Measurements from ENCODE around the gene KNOP1. TPM values are rescaled to one million over a fixed set of nuclear protein-coding genes. Genes with fewer than 3 reads are reported as not detected.
"Not testable (repeated sequence)": the region's sequence is repeated elsewhere in the genome, so short reads cannot be mapped to it uniquely, and the experiment has no call there.

Gene KNOP1
- total and polyA plus RNA-seq, 8 donors, result 4.4 to 13.9 (median 8.1) TPM

GRCh38 chr16:19687279-19687678 lies 30.7 kb downstream of the KNOP1 start:
- WGBS, 2 donors, result 89 to 90% methylated on average over 7 of the region's 7 CpGs
- Histone ChIP-seq H3K4me3 (no peak overlapping the region), H3K4me1 (no peaks in the 10 kb centered on the region), H3K27ac (no peak overlapping the region), H3K27me3 (no peaks in the 10 kb centered on the region), H3K9me3 (no peaks in the 10 kb centered on the region), H3K36me3 (peaks cover 0 to 21% (median 11%) of the 10 kb centered on the region in 3 donors)
- DNase-seq, result no peak
- intact Hi-C loops (cut with DNase I), result no loop called here
- no peak for FAIRE-seq
- no peak for TF ChIP-seq CTCF (IDR thresholded peaks at IDR 0.05)
- no peak for ATAC-seq

- H3K27me3 ChIP-seq, result no peaks in the 10 kb centered on the region
- H3K4me1 ChIP-seq, result no peaks in the 10 kb centered on the region
- DNase-seq, result no peak
- no peak for FAIRE-seq
- H3K9me3 ChIP-seq, result no peaks in the 10 kb centered on the region
- no peak for ATAC-seq
- peaks cover 0 to 18% (median 11%) of the 10 kb centered on the region in 3 donors for H3K36me3 ChIP-seq
- no peak overlapping the region for H3K27ac ChIP-seq
- H3K4me3 ChIP-seq, result no peak overlapping the region
- no peak for TF ChIP-seq CTCF (IDR thresholded peaks at IDR 0.05)
- WGBS, 2 donors, result 98% methylated on average over 4 of the region's 4 CpGs
- intact Hi-C loops (cut with DNase I), result no loop called here
Observed at GRCh38 chr16:19685176-19685575, 32.9 kb downstream of the KNOP1 start.

GRCh38 chr16:19683453-19684236 lies 34.4 kb downstream of the KNOP1 start:
- no peak for FAIRE-seq
- H3K9me3 ChIP-seq, result no peaks in the 10 kb centered on the region
- WGBS, 2 donors, result 93 to 95% methylated on average over 6 of the region's 6 CpGs
- H3K27me3 ChIP-seq, result no peaks in the 10 kb centered on the region
- intact Hi-C loops (cut with DNase I), result no loop called here
- no peak for ATAC-seq
- H3K27ac ChIP-seq, result no peak overlapping the region
- TF ChIP-seq CTCF (IDR thresholded peaks at IDR 0.05), result no peak
- peaks cover 0 to 18% (median 11%) of the 10 kb centered on the region in 3 donors for H3K36me3 ChIP-seq
- peak in 1 of 6 donors; percentile 11 for DNase-seq
- H3K4me1 ChIP-seq, result no peaks in the 10 kb centered on the region
- H3K4me3 ChIP-seq, result no peak overlapping the region

DNA sequence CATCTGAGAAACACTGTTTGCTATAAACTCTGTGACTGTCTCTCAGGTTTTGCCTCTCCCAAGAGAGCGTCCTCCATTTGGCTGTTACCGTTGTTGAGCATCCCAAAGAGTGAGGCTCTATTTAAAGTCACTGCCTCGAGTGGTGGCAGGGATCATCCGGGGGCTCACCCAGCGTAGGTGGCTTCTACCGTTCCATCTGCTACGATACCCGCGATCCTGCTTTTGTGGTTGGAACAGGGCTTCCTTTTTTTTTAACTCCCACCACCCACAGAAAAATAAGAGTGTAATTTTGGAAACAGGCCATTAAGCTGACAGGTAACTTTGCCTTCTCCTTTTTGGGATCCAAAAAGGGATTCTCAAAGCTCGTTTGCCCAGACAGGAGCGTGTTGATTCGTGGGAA lies 36.4 kb downstream of the KNOP1 start:
- FAIRE-seq (no peak), ATAC-seq (no peak), DNase-seq (no peak)
- no peak overlapping the region for H3K27ac ChIP-seq
- H3K9me3 ChIP-seq, result no peaks in the 10 kb centered on the region
- no peaks in the 10 kb centered on the region for H3K4me1 ChIP-seq
- 91 to 94% methylated on average over 12 of the region's 12 CpGs for WGBS, 2 donors
- peaks cover 0 to 18% (median 11%) of the 10 kb centered on the region in 3 donors for H3K36me3 ChIP-seq
- intact Hi-C loops (cut with DNase I), result no loop called here
- H3K27me3 ChIP-seq, result no peaks in the 10 kb centered on the region
- TF ChIP-seq CTCF (IDR thresholded peaks at IDR 0.05), result no peak
- H3K4me3 ChIP-seq, result no peak overlapping the region

GRCh38 chr16:19680881-19681340 lies 37.1 kb downstream of the KNOP1 start:
- no peak overlapping the region for H3K27ac ChIP-seq
- no peaks in the 10 kb centered on the region for H3K4me1 ChIP-seq
- DNase-seq, result no peak
- FAIRE-seq, result no peak
- peaks cover 0 to 18% (median 11%) of the 10 kb centered on the region in 3 donors for H3K36me3 ChIP-seq
- no peaks in the 10 kb centered on the region for H3K27me3 ChIP-seq
- ATAC-seq, result peak in 1 of 4 donors; percentile 28
- WGBS, 2 donors, result 78 to 79% methylated on average over 6 of the region's 6 CpGs
- H3K9me3 ChIP-seq, result no peaks in the 10 kb centered on the region
- TF ChIP-seq CTCF (IDR thresholded peaks at IDR 0.05), result no peak
- no peak overlapping the region for H3K4me3 ChIP-seq
- intact Hi-C loops (cut with DNase I), result no loop called here

GRCh38 chr16:19679281-19679680 lies 38.7 kb downstream of the KNOP1 start:
- WGBS, 2 donors, result 95 to 97% methylated on average over 6 of the region's 6 CpGs
- H3K27ac ChIP-seq; H3K4me1 ChIP-seq; H3K4me3 ChIP-seq; H3K9me3 ChIP-seq; intact Hi-C loops (cut with DNase I); DNase-seq; FAIRE-seq; H3K27me3 ChIP-seq; ATAC-seq: not testable (repeated sequence)
- H3K36me3 ChIP-seq, result peaks cover 0 to 13% (median 6%) of the 10 kb centered on the region in 3 donors

All from pancreas (tissue), 10 donors.